HUES6 (cell line): ENCODE measurements around the gene VMP1.
"Not testable (repeated sequence)": the region's sequence is repeated elsewhere in the genome, so short reads cannot be mapped to it uniquely, and the experiment has no call there.

ENCODE experiments used
- H3K27ac ChIP-seq: 2 replicates; pipeline ENCODE4 v1.7.0; 2013; ENCODE audit warnings: low read depth, mild to moderate bottlenecking, low read length, inconsistent platforms
- H3K27me3 ChIP-seq: 2 replicates; pipeline ENCODE4 v1.6.1; 2013; ENCODE audit warnings: low read length; ENCODE audit not compliant: control insufficient read depth, insufficient read depth
- H3K36me3 ChIP-seq: 2 replicates; pipeline ENCODE4 v1.6.1; 2013; ENCODE audit warnings: low read length; ENCODE audit not compliant: control insufficient read depth, insufficient read depth
- H3K4me1 ChIP-seq: 2 replicates; pipeline ENCODE4 v1.6.1; 2013; ENCODE audit warnings: low read length; ENCODE audit not compliant: control insufficient read depth, insufficient read depth
- H3K4me3 ChIP-seq: 2 replicates; pipeline ENCODE4 v1.5.1; 2013; ENCODE audit warnings: low read depth, low read length
- H3K9ac ChIP-seq: one replicate; pipeline ENCODE4 v1.6.1; 2013; ENCODE audit warnings: mild to moderate bottlenecking, low read length
- H3K9me3 ChIP-seq: 2 replicates; pipeline ENCODE4 v1.6.1; 2013; ENCODE audit warnings: low read depth, low read length; ENCODE audit not compliant: control insufficient read depth, insufficient read depth

Gene VMP1

DNA sequence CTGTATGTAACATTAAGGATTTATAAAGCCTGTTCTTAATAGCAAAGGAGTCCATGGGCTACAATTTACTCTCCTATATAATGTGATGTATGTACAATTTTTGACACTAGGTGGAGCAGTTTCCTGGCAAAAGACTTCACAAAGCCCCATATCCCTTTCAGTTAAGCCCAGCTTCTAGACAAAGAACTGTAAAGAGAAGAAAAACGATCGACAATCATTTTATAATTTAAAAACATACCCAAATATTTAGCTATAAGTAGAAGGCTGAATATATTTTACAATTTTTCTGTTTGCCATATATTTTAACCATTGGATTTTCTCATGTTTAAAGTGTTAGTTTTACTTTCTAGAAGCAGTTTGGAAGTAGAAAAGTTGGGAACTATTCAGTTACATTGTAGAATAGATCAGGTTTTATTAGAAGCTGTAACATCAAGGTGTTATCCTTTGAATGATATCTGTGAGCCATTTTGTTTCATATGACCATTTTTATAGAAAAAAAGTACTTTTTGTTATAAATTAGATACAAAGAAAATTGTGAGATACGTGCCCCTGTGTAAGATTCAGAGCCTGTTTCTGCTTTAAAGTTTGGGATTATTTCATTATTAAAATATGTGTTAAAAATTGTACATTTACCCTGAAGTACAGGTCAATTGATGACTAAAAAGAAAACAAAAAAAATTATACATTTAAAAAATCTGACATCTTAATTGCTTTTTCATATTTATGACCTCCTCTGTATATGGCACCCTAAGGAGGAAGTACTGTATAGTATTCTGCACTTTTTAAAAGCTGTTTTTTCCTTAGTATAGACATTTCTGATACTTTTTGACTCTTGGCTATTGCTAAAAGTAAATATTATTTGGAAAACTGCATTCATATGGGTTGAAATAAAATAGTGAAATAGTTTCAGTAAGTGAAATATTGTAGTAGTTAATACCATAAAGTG, 46.3 kb downstream of the VMP1 start:
- peaks cover 1% of the 10 kb centered on the region for H3K9me3 ChIP-seq
- peaks cover 18% of the 10 kb centered on the region for H3K4me1 ChIP-seq
- no peaks in the 10 kb centered on the region for H3K27me3 ChIP-seq
- peaks cover 10% of the 10 kb centered on the region for H3K36me3 ChIP-seq
- no peak overlapping the region for H3K4me3 ChIP-seq
- peak overlapping the region; percentile 49; the same call in 1 of the 2 replicates for H3K27ac ChIP-seq
- no peak overlapping the region for H3K9ac ChIP-seq

DNA sequence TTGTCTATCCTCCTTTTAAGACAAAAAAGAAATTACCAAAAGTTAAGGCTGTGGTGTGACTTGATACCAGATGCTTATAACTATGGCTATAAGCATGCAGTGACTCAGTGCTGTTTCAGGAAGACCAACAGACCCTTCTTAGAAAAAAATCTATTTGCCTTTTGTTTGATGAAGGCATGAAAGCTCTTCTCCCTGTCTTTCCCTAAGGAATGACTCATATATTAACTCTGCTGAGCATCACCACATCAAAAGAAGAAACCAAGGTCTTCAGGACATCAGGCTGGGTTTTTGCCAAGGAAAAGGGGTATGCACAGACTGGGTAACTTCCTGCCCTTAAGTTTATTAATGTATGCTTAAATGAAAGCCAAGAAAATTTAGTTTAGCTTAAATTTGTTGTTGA, 47.1 kb downstream of the VMP1 start:
- Histone ChIP-seq H3K27ac (peak overlapping the region; percentile 49; the same call in 1 of the 2 replicates), H3K4me1 (peaks cover 18% of the 10 kb centered on the region), H3K9ac (no peak overlapping the region), H3K36me3 (peaks cover 10% of the 10 kb centered on the region), H3K4me3 (no peak overlapping the region), H3K27me3 (no peaks in the 10 kb centered on the region), H3K9me3 (peaks cover 3% of the 10 kb centered on the region)

DNA sequence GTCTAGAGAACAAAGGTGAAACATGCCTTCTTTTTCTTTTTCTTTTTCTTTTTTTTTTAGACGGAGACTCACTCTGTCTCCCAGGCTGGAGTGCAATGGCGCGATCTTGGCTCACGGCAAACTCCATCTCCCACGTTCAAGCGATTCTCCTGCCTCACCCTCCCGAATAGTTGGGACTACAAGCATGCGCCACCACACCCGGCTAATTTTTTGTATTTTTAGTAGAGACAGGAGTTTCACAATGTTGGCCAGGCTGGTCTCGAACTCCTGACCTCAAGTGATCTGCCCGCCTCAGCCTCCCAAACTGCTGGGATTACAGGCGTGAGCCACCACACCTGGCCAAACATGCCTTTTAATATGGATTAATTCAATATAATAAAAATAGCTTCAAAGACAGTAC, 47.6 kb downstream of the VMP1 start:
- H3K9me3 ChIP-seq, result not testable (repeated sequence)

DNA sequence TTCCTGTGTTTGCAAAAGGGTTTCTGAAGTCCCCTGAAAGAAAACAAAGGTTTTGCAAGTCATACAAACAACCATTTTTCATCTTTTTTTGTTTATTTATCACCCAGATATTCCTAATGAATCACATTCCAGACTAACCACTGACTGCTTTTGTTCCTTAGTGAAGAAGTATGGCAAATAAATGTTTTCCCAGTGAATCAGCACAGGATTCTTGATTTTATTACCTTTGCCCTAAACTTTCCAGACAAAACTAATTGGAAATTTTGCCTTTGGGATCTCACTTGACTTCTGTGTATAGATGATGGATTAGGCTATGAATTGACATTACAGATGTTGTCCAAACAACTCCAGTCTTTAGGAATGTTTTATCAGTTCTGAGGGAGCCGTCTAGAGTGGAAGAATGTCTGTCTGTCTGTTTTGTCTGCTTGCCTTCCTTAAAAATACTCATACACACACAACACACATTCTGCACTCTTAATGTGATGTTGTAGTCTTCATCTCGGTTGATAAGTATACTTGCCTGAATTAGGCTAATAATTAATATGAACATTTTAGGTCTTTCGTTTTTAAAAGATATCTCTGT, 48.9 kb downstream of the VMP1 start:
- Histone ChIP-seq H3K9ac (peak overlapping the region; percentile 48), H3K4me3 (no peak overlapping the region), H3K9me3 (peaks cover 3% of the 10 kb centered on the region), H3K27ac (peak overlapping the region; percentile 49), H3K27me3 (no peaks in the 10 kb centered on the region), H3K36me3 (peaks cover 10% of the 10 kb centered on the region), H3K4me1 (peaks cover 21% of the 10 kb centered on the region)

More for the DNA sequence above, 47.6 kb downstream of the VMP1 start:
- Histone ChIP-seq H3K27ac (peak overlapping the region; percentile 49; the same call in 1 of the 2 replicates), H3K4me1 (peaks cover 18% of the 10 kb centered on the region), H3K36me3 (peaks cover 10% of the 10 kb centered on the region)
- not testable (repeated sequence) for H3K9ac ChIP-seq, H3K27me3 ChIP-seq, H3K4me3 ChIP-seq

DNA sequence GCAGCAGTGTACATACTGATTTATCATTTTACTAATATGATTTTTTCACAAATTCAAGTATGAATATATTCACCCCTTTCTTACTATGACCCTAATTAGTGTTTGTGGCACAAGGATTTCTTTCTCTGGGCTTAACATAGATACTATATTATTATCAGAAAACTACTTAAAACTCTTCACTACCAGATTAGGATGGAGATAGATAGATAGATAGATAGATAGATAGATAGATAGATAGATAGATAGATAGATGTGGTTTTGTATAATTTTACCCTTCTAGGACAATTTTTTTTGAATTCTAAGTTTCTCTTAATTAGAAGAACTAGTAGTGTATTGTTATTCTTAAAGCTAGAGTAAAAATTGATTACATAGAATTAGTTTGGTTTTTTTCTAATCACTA, 49.6 kb downstream of the VMP1 start:
- peak overlapping the region; percentile 49; the same call in 1 of the 2 replicates for H3K27ac ChIP-seq
- H3K9ac ChIP-seq, result no peak overlapping the region
- H3K4me3 ChIP-seq, result no peak overlapping the region
- H3K36me3 ChIP-seq, result peaks cover 9% of the 10 kb centered on the region
- H3K9me3 ChIP-seq, result peaks cover 3% of the 10 kb centered on the region
- H3K27me3 ChIP-seq, result no peaks in the 10 kb centered on the region
- H3K4me1 ChIP-seq, result peaks cover 28% of the 10 kb centered on the region

DNA sequence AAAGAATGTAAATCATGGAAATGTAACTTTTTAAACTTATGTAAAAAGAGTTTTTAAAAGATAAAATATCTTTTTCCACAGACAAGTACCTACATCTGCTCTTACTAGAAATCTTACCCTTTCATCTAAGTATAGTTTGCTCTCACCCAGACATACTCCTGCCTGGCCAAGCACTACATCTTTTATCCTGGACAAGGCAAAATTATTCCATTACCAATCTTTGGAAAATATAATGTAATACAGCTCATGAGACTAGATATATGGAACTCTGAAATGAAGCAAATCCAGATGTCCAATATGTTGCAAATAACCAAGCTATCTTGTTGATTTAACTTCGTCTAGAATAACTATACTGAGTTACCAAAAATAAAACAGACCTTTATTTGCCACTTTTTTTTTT, 50.0 kb downstream of the VMP1 start:
- H3K27me3 ChIP-seq, result no peaks in the 10 kb centered on the region
- no peak overlapping the region for H3K4me3 ChIP-seq
- no peak overlapping the region for H3K27ac ChIP-seq
- H3K36me3 ChIP-seq, result peaks cover 8% of the 10 kb centered on the region
- no peak overlapping the region for H3K9ac ChIP-seq
- H3K4me1 ChIP-seq, result peaks cover 29% of the 10 kb centered on the region
- H3K9me3 ChIP-seq, result peaks cover 3% of the 10 kb centered on the region

DNA sequence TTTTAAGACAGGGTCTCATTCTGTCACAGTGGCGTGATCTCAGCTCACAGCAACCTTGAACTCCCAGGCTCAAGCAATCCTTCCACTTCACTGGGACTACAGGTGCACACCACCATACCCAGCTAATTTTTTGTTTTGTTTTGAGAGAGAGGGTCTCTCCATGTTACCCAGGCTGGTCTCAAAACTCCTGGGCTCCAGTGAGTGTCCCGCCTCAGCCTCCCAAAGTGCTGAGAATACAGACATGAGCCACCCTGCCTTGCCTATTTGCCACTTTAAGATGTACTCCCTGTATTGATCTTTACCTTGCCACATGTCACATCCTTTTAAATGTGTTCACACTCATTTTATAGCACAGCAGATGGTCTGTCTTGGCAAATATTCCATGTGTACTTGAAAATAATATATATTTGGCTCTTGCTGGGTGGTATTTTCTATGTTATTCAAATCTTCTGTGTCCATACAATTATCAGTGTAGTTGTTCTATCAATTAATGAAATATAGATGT, 50.5 kb downstream of the VMP1 start:
- Histone ChIP-seq H3K4me3 (no peak overlapping the region), H3K36me3 (peaks cover 8% of the 10 kb centered on the region), H3K9me3 (peaks cover 3% of the 10 kb centered on the region), H3K4me1 (peaks cover 29% of the 10 kb centered on the region), H3K27ac (0 out of 2 replicates have a peak overlapping the region, but pooled peaks have one; percentile 19), H3K9ac (no peak overlapping the region), H3K27me3 (no peaks in the 10 kb centered on the region)

DNA sequence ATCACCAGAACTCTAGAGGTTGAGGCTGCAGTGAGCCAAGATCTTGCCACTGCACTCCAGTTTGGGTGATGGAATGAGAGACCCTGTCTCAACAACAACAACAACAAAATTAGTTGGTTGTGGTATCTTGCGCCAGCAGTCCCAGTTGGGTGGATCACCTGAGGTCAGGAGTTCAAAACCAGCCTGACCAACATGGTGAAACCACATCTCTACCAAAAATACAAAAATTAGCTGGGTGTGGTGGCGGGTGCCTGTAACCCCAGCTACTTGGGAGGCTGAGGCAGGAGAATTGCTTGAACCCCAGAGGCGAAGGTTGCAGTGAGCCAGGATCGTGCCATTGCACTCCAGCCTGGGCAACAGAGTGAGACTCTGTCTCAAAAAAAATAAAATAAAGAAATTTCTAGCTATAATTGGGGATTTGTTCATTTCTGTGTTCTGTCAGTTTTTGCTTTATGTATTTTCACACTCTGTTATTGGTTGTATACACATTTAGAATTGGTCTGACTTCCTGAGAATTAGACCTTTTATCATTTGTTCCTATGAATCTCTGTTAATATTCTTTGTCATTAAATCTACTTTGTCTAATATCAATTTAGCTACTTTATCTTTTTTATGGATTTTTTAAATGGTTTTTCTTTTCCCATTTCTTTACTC, 51.7 kb downstream of the VMP1 start:
- peaks cover 27% of the 10 kb centered on the region for H3K4me1 ChIP-seq
- not testable (repeated sequence) for H3K27me3 ChIP-seq, H3K36me3 ChIP-seq, H3K27ac ChIP-seq, H3K4me3 ChIP-seq, H3K9me3 ChIP-seq, H3K9ac ChIP-seq

DNA sequence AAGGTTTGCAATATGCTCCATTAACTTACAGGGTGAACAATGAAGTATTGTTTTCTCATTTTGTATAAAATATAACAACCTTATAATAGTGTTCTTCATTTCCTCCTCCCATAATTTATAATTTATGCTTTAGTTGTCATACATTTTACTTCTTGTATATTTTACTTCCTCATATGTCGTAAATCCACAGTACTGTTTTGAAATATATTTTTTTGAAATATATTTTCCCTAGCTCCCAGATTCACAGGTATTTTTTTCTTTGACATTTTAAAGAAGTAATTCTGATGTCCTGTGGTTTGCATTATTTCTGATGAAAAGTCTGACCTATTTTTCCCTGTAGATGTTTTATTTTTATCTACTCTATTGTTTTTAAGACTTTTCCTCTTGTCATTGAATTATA, 52.7 kb downstream of the VMP1 start:
- no peak overlapping the region for H3K9ac ChIP-seq
- H3K27ac ChIP-seq, result no peak overlapping the region

DNA sequence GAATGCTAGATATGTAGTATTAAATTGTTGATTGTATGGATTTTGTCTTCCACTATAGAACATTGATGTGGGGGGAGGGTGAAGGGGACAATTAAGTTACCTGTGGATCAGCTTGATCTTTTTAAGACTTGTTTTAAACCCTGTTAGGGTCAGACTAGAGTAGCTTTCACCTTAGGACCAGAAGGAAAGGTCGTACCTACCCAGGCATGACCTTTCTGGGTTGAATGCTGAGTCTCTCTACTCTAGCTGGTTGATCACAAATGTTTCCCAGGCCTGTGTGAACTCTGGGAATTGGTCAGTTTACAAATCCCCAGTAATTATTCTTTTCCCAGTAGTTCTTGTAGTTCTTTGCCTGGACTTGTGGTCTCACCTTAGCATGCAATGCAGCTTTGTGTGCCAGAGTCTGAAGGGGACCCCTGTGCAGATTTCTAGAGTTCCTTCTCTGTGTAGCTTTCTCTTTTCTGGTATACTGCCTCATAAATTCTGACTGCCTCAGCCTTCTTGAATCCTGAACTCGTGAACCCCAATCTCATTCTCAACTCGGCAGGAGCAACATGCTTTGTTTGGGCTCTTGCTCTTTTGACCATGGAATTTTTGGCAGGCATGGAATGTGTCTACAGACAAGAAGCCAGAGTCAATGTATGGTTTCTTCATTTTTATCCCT, 54.1 kb downstream of the VMP1 start:
- Histone ChIP-seq H3K36me3 (peaks cover 14% of the 10 kb centered on the region), H3K9ac (no peak overlapping the region), H3K4me3 (no peak overlapping the region), H3K27me3 (no peaks in the 10 kb centered on the region), H3K4me1 (peaks cover 13% of the 10 kb centered on the region), H3K27ac (peak overlapping the region; percentile 84), H3K9me3 (peaks cover 3% of the 10 kb centered on the region)

More for the DNA sequence above, 52.7 kb downstream of the VMP1 start:
- H3K4me3 ChIP-seq, result no peak overlapping the region
- no peaks in the 10 kb centered on the region for H3K27me3 ChIP-seq
- peaks cover 3% of the 10 kb centered on the region for H3K9me3 ChIP-seq
- peaks cover 12% of the 10 kb centered on the region for H3K36me3 ChIP-seq
- peaks cover 22% of the 10 kb centered on the region for H3K4me1 ChIP-seq
